Keratinocyte (primary cell): ENCODE results near the gene UQCC2.

ENCODE experiments used
- EZH2 ChIP-seq: IDR thresholded peaks from one replicate; pipeline ENCODE4 v1.6.1; 2012; ENCODE audit warnings: inconsistent platforms, mild to moderate bottlenecking, low read length, moderate library complexity
- TF ChIP-seq, protein P1 (sequence below), 3 experiments: IDR thresholded peaks in 1 of 3; conservative IDR thresholded peaks in 1 of 3; optimal IDR thresholded peaks in 1 of 3; 2 replicates in 2 of 3; 3 replicates in 1 of 3; pipeline versions ENCODE3 to v1.5.1; 2011; ENCODE audit warnings: low read length in 3 of 3, mild to moderate bottlenecking in 3 of 3, moderate library complexity in 2 of 3, control low read depth in 1 of 3, inconsistent platforms in 1 of 3; ENCODE audit not compliant: insufficient read depth in 2 of 3; ENCODE audit errors: extremely low read depth in 1 of 3

DNA sequence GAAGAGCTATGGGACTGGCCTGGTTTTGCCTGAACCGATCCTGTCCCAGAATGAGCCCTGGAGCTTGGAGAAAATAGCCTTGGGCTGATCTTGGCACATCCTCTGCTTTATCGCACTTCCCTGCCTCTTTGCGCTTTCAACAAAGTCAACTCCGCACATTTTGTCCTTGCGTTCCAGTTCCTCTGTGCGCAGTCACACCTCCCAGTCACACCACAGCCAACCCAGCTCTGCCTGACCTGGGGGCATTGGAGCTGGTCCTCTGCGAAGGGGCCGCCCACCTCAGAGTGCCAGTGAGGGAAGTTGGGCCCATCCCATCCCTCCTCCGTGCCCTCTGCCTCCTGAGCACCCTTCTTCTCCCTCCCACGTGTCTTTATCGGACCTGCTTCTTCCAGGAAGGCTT lies 16.9 kb upstream of the UQCC2 start:
- TF ChIP-seq, protein P1, sequence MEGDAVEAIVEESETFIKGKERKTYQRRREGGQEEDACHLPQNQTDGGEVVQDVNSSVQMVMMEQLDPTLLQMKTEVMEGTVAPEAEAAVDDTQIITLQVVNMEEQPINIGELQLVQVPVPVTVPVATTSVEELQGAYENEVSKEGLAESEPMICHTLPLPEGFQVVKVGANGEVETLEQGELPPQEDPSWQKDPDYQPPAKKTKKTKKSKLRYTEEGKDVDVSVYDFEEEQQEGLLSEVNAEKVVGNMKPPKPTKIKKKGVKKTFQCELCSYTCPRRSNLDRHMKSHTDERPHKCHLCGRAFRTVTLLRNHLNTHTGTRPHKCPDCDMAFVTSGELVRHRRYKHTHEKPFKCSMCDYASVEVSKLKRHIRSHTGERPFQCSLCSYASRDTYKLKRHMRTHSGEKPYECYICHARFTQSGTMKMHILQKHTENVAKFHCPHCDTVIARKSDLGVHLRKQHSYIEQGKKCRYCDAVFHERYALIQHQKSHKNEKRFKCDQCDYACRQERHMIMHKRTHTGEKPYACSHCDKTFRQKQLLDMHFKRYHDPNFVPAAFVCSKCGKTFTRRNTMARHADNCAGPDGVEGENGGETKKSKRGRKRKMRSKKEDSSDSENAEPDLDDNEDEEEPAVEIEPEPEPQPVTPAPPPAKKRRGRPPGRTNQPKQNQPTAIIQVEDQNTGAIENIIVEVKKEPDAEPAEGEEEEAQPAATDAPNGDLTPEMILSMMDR (optimal IDR thresholded peaks at IDR 0.05 in 1 of 3, IDR thresholded peaks at IDR 0.05 in 1 of 3, conservative IDR thresholded peaks at IDR 0.05 in 1 of 3; ENCODE audit: extremely low read depth in 1 of 3, insufficient read depth in 2 of 3, low read length in 3 of 3): no peak
- TF ChIP-seq EZH2: no peak
